ENCODE measurements around the gene HS3ST3A1.

HS3ST3A1 gene

GRCh38 chr17:13597723-13598347 is 3.9 kb downstream of the HS3ST3A1 start:
- peak; percentile 49 for DNase-seq

- DNase-seq, result no peak
Measured at GRCh38 chr17:13596241-13596923, 5.3 kb downstream of the HS3ST3A1 start.

GRCh38 chr17:13595599-13595899 is 6.2 kb downstream of the HS3ST3A1 start:
- no peak for DNase-seq

- DNase-seq, result peak; percentile 81
Measured at GRCh38 chr17:13594762-13595598, 6.7 kb downstream of the HS3ST3A1 start.

GRCh38 chr17:13594310-13594709 is 7.4 kb downstream of the HS3ST3A1 start:
- no peak for DNase-seq

GRCh38 chr17:13593757-13594156 is 8.0 kb downstream of the HS3ST3A1 start:
- no peak for DNase-seq

GRCh38 chr17:13593021-13593751 is 8.5 kb downstream of the HS3ST3A1 start:
- no peak for DNase-seq

GRCh38 chr17:13592427-13592826 is 9.3 kb downstream of the HS3ST3A1 start:
- DNase-seq, result no peak

GRCh38 chr17:13590441-13590840 is 11.3 kb downstream of the HS3ST3A1 start:
- no peak for DNase-seq

GRCh38 chr17:13589658-13590057 is 12.1 kb downstream of the HS3ST3A1 start:
- no peak for DNase-seq

GRCh38 chr17:13587487-13588338 is 14.0 kb downstream of the HS3ST3A1 start:
- DNase-seq, result no peak

GRCh38 chr17:13584701-13585080 is 17.0 kb downstream of the HS3ST3A1 start:
- no peak for DNase-seq

- DNase-seq, result no peak
Measured at GRCh38 chr17:13583996-13584700, 17.6 kb downstream of the HS3ST3A1 start.

- no peak for DNase-seq
Measured at GRCh38 chr17:13582776-13583547, 18.8 kb downstream of the HS3ST3A1 start.

GRCh38 chr17:13581925-13582324 is 19.8 kb downstream of the HS3ST3A1 start:
- no peak for DNase-seq

- no peak for DNase-seq
Measured at GRCh38 chr17:13580790-13581189, 20.9 kb downstream of the HS3ST3A1 start.

- no peak for DNase-seq
Measured at GRCh38 chr17:13576661-13577526, 24.8 kb downstream of the HS3ST3A1 start.

- no peak for DNase-seq
Measured at GRCh38 chr17:13575922-13576419, 25.8 kb downstream of the HS3ST3A1 start.

- no peak for DNase-seq
Measured at GRCh38 chr17:13575466-13575865, 26.3 kb downstream of the HS3ST3A1 start.

GRCh38 chr17:13572581-13572980 is 29.1 kb downstream of the HS3ST3A1 start:
- no peak for DNase-seq
